K562 (cell line): ENCODE results near the gene SPINT3. TPM values are rescaled to one million over a fixed set of nuclear protein-coding genes. Genes with fewer than 3 reads are reported as not detected.
A peak's percentile ranks its signal among the peaks of the same experiment; 100 is the strongest.

Experiments
- HNRNPLL ChIP-seq: fragments of 200-400 bp; formaldehyde crosslinking; IDR thresholded peaks from 2 replicates; pipeline ENCODE4 v1.6.1; 2017; ENCODE audit warnings: low read length, low read depth, mild to moderate bottlenecking; ENCODE audit not compliant: poor library complexity, severe bottlenecking
- LARP7 ChIP-seq: fragments of 450-650 bp; IDR thresholded peaks from 2 replicates; pipeline ENCODE4 v1.6.1; 2016
- MEIS2 ChIP-seq: fragments of 450-650 bp; IDR thresholded peaks from 2 replicates; pipeline ENCODE4 v1.6.1; 2014; ENCODE audit warnings: mild to moderate bottlenecking; ENCODE audit not compliant: partially characterized antibody
- MGA ChIP-seq: fragments of 450-650 bp; IDR thresholded peaks from 2 replicates; pipeline ENCODE4 v1.6.1; 2016; ENCODE audit warnings: mild to moderate bottlenecking, moderate library complexity
- MYBL2 ChIP-seq, 2 experiments: fragments of 450-650 bp in 1 of 2; sonication (generic) in 1 of 2; formaldehyde crosslinking in 1 of 2; IDR thresholded peaks; 2 replicates each; pipeline versions ENCODE4 v1.6.1 to v1.8.1; 2017 to 2022; ENCODE audit warnings: borderline replicate concordance in 1 of 2, inconsistent platforms in 1 of 2, low read depth in 1 of 2, mild to moderate bottlenecking in 1 of 2, missing genetic modification reagents in 1 of 2, moderate library complexity in 1 of 2
- NONO ChIP-seq, 2 experiments: fragments of 200-400 bp in 1 of 2; fragments of 450-650 bp in 1 of 2; formaldehyde crosslinking in 1 of 2; IDR thresholded peaks; 2 replicates each; pipeline ENCODE4 v1.6.1; 2017; ENCODE audit warnings: low read depth in 2 of 2, mild to moderate bottlenecking in 2 of 2, moderate library complexity in 2 of 2, low read length in 1 of 2
- RHOXF2B ChIP-seq: fragments of 250-450 bp; sonication (Bioruptor Pico); conservative IDR thresholded peaks from 2 replicates; pipeline ENCODE4 v1.5.1; 2021
- SIN3B ChIP-seq: fragments of 450-650 bp; IDR thresholded peaks from 2 replicates; pipeline ENCODE4 v1.6.1; 2017; ENCODE audit warnings: low read depth, mild to moderate bottlenecking, moderate library complexity
- SMARCE1 ChIP-seq: fragments of 450-650 bp; IDR thresholded peaks from 2 replicates; pipeline ENCODE4 v1.7.1; 2016; ENCODE audit warnings: mild to moderate bottlenecking
- STAG1 ChIP-seq: sonication (generic); formaldehyde crosslinking; IDR thresholded peaks from 2 replicates; pipeline ENCODE4 v1.5.0; 2020; ENCODE audit warnings: missing genetic modification reagents, borderline replicate concordance
- THRB ChIP-seq: fragments of 450-650 bp; formaldehyde crosslinking; conservative IDR thresholded peaks from 2 replicates; pipeline ENCODE4 v1.4.0; 2022; ENCODE audit warnings: mild to moderate bottlenecking, missing genetic modification characterization
- ZNF584 ChIP-seq: fragments of 200-800 bp; sonication (Bioruptor generic); IDR thresholded peaks from 2 replicates; pipeline ENCODE4 v1.6.1; 2016; ENCODE audit warnings: low read depth, mild to moderate bottlenecking, missing genetic modification characterization, missing compliant biosample characterization
- polyA plus RNA-seq, 8 experiments: library from polyadenylated mRNA; depleted of rRNA in 4 of 8; stranded (reverse) in 5 of 8; unstranded in 3 of 8; fragments of >200 nt; fragmentation: Nextera tagmentation in 2 of 8; fragmentation: Illumina TruSeq in 1 of 8; extraction: Ambion mirVana in 2 of 8; extraction: Trizol in 1 of 8; gene quantifications; 2 replicates each; pipeline versions ENCODE4 v1.2.1 to v1.2.3, GENCODE V29; 2011 to 2014; ENCODE audit warnings: inconsistent platforms in 1 of 8, missing spikeins in 1 of 8
- total RNA-seq, 7 experiments: library from RNA; depleted of rRNA in 6 of 7; stranded (reverse); fragments of >200 nt in 6 of 7; fragmentation: Illumina TruSeq in 2 of 7; extraction: Trizol in 2 of 7; gene quantifications; 2 replicates each; pipeline versions ENCODE4 v1.2.1 to v1.2.3, GENCODE V29; 2011 to 2021; ENCODE audit warnings: low replicate concordance in 1 of 7

SPINT3 gene
- total and polyA plus RNA-seq, 9 of the 15 experiments (the other 6 are each of a cell fraction or from before 2014, with no cell fraction given), result not detected

- TF ChIP-seq HNRNPLL (no peak), SMARCE1 (no peak), ZNF584 (CRISPR knock-in tag) (peak; percentile 57; the same call in 1 of the 2 replicates), NONO (IDR thresholded peaks at IDR 0.05; ENCODE audit: low read depth in 2 of 2, low read length in 1 of 2) (no peak), THRB (no peak), MYBL2 (IDR thresholded peaks at IDR 0.05; ENCODE audit: low read depth) (no peak), MYBL2 (CRISPR knock-in tag; IDR thresholded peaks at IDR 0.05; ENCODE audit: borderline replicate concordance) (no peak), SIN3B (no peak), RHOXF2B (CRISPR knock-in tag) (no peak), MGA (no peak), LARP7 (no peak), STAG1 (no peak), MEIS2 (peak; percentile 47)
Observed at GRCh38 chr20:45507011-45507820, 8.2 kb downstream of the SPINT3 start (continued).
